H9 (cell line): ENCODE data around the gene CMSS1. TPM values are rescaled to one million over a fixed set of nuclear protein-coding genes. Genes with fewer than 3 reads are reported as not detected.

Experiments used
- DNase-seq: peaks from one replicate; pipeline ENCODE4 v3.0.0-alpha.2; 2017
- H2AFZ ChIP-seq: one replicate; pipeline ENCODE4 v1.6.1; 2013; ENCODE audit warnings: mild to moderate bottlenecking, low read length, control low read depth, moderate library complexity
- H2AK5ac ChIP-seq: 2 replicates; pipeline ENCODE4 v1.6.1; 2013; ENCODE audit warnings: low read length, control low read depth, mixed read lengths; ENCODE audit not compliant: insufficient read length
- H2BK120ac ChIP-seq: one replicate; pipeline ENCODE4 v1.6.1; 2013; ENCODE audit warnings: low read depth, mild to moderate bottlenecking, low read length, control low read depth, inconsistent platforms; ENCODE audit not compliant: poor library complexity, severe bottlenecking
- H2BK12ac ChIP-seq: 2 replicates; pipeline ENCODE4 v1.6.1; 2013; ENCODE audit warnings: low read length, control low read depth, mixed read lengths, low read depth; ENCODE audit not compliant: insufficient read length
- H2BK15ac ChIP-seq: 2 replicates; pipeline ENCODE4 v1.6.1; 2013; ENCODE audit warnings: low read depth, low read length, control low read depth
- H2BK20ac ChIP-seq: one replicate; pipeline ENCODE4 v1.6.1; 2013; ENCODE audit warnings: low read depth, mild to moderate bottlenecking, low read length, control low read depth, inconsistent platforms; ENCODE audit not compliant: poor library complexity, severe bottlenecking
- H2BK5ac ChIP-seq: 2 replicates; pipeline ENCODE4 v1.6.1; 2013; ENCODE audit warnings: low read length, control low read depth, mixed read lengths; ENCODE audit not compliant: insufficient read length
- H3K14ac ChIP-seq: 2 replicates; pipeline ENCODE4 v1.6.1; 2013; ENCODE audit warnings: low read length, control low read depth; ENCODE audit not compliant: insufficient read depth
- H3K18ac ChIP-seq: 2 replicates; pipeline ENCODE4 v1.6.1; 2013; ENCODE audit warnings: low read depth, mild to moderate bottlenecking, mixed read lengths, low read length, control low read depth; ENCODE audit not compliant: insufficient read length
- H3K23ac ChIP-seq: 2 replicates; pipeline ENCODE4 v1.6.1; 2013; ENCODE audit warnings: low read length, control low read depth, mixed read lengths, low read depth; ENCODE audit not compliant: insufficient read length
- H3K23me2 ChIP-seq: 2 replicates; pipeline ENCODE4 v1.6.1; 2013; ENCODE audit warnings: low read depth, mild to moderate bottlenecking, mixed read lengths, low read length, control low read depth; ENCODE audit not compliant: insufficient read length, poor library complexity, severe bottlenecking
- H3K27ac ChIP-seq: 2 replicates; pipeline ENCODE4 v1.5.1; 2013; ENCODE audit warnings: low read length, control low read depth, mixed read lengths, low read depth; ENCODE audit not compliant: insufficient read length
- H3K27me3 ChIP-seq: 2 replicates; pipeline ENCODE4 v1.6.1; 2013; ENCODE audit warnings: low read length, control low read depth, inconsistent platforms; ENCODE audit not compliant: insufficient read depth
- H3K4ac ChIP-seq: 2 replicates; pipeline ENCODE4 v1.6.1; 2013; ENCODE audit warnings: low read depth, mild to moderate bottlenecking, control low read depth, inconsistent platforms, low read length, moderate library complexity
- H3K4me1 ChIP-seq: 2 replicates; pipeline ENCODE4 v1.6.1; 2013; ENCODE audit warnings: low read length, control low read depth, inconsistent platforms; ENCODE audit not compliant: insufficient read depth
- H3K4me2 ChIP-seq: 2 replicates; pipeline ENCODE4 v1.6.1; 2013; ENCODE audit warnings: low read length, control low read depth, mixed read lengths; ENCODE audit not compliant: insufficient read length, insufficient read depth
- H3K56ac ChIP-seq: 2 replicates; pipeline ENCODE4 v1.6.1; 2013; ENCODE audit warnings: low read depth, mild to moderate bottlenecking, mixed read lengths, low read length, control low read depth; ENCODE audit not compliant: insufficient read length
- H3K79me1 ChIP-seq: 2 replicates; pipeline ENCODE4 v1.6.1; 2013; ENCODE audit warnings: low read depth, mild to moderate bottlenecking, moderate library complexity, low read length, control low read depth, inconsistent platforms; ENCODE audit not compliant: insufficient read depth, poor library complexity, severe bottlenecking
- H3K79me2 ChIP-seq: 2 replicates; pipeline ENCODE4 v1.6.1; 2013; ENCODE audit warnings: low read length, control low read depth, inconsistent platforms; ENCODE audit not compliant: insufficient read depth
- H3K9ac ChIP-seq: 2 replicates; pipeline ENCODE4 v1.6.1; 2013; ENCODE audit warnings: low read length, control low read depth, mixed read lengths; ENCODE audit not compliant: insufficient read length; ENCODE audit errors: extremely low read depth
- H3K9me3 ChIP-seq: one replicate; pipeline ENCODE4 v1.6.1; 2013; ENCODE audit warnings: low read depth, low read length, inconsistent platforms; ENCODE audit not compliant: control insufficient read depth
- H3T11ph ChIP-seq: one replicate; pipeline ENCODE4 v1.6.1; 2013; ENCODE audit warnings: mild to moderate bottlenecking, low read length, control low read depth, inconsistent platforms
- H4K20me1 ChIP-seq: one replicate; pipeline ENCODE4 v1.6.1; 2013; ENCODE audit not compliant: control insufficient read depth, insufficient read length, insufficient read depth
- H4K5ac ChIP-seq: 2 replicates; pipeline ENCODE4 v1.6.1; 2013; ENCODE audit warnings: low read depth, mild to moderate bottlenecking, mixed read lengths, low read length, control low read depth; ENCODE audit not compliant: insufficient read length
- H4K8ac ChIP-seq: replicated peaks from 2 replicates; pipeline ENCODE4 v1.6.1; 2013; ENCODE audit warnings: low read length, control low read depth, mixed read lengths, low read depth; ENCODE audit not compliant: insufficient read length
- H4K91ac ChIP-seq: 2 replicates; pipeline ENCODE4 v1.6.1; 2013; ENCODE audit warnings: low read depth, mild to moderate bottlenecking, moderate library complexity, mixed read lengths, low read length, control low read depth; ENCODE audit not compliant: insufficient read length
- H3K27ac Mint-ChIP-seq, 3 experiments: 2 replicates in 2 of 3; 3 replicates in 1 of 3; pipeline ENCODE4 v1.8.0; 2020 to 2021; ENCODE audit warnings: mixed read lengths in 3 of 3, mild to moderate bottlenecking in 1 of 3, moderate library complexity in 1 of 3
- H3K27me3 Mint-ChIP-seq: 2 replicates; pipeline ENCODE4 v1.8.0; 2021; ENCODE audit warnings: low read depth, mild to moderate bottlenecking, moderate library complexity, mixed read lengths
- H3K36me3 Mint-ChIP-seq, 3 experiments: 2 replicates in 2 of 3; 3 replicates in 1 of 3; pipeline ENCODE4 v1.8.0; 2020 to 2021; ENCODE audit warnings: low read depth in 3 of 3, mixed read lengths in 3 of 3; ENCODE audit not compliant: insufficient read depth in 1 of 3
- H3K4me1 Mint-ChIP-seq, 2 experiments: 2 replicates each; pipeline ENCODE4 v1.8.0; 2020; ENCODE audit warnings: mixed read lengths in 2 of 2
- H3K4me3 Mint-ChIP-seq, 2 experiments: 2 replicates in 1 of 2; 3 replicates in 1 of 2; pipeline ENCODE4 v1.8.0; 2020 to 2021; ENCODE audit warnings: mild to moderate bottlenecking in 2 of 2, mixed read lengths in 2 of 2, moderate library complexity in 1 of 2
- H3K9me3 Mint-ChIP-seq, 2 experiments: 2 replicates in 1 of 2; 3 replicates in 1 of 2; pipeline ENCODE4 v1.8.0; 2020; ENCODE audit warnings: mild to moderate bottlenecking in 2 of 2, mixed read lengths in 2 of 2, moderate library complexity in 1 of 2
- WGBS: extraction: QIAGEN DNeasy Blood & Tissue Kit; methylation state at CpG from one replicate; pipeline ENCODE4 v1.1.7; 2013; ENCODE audit warnings: missing lambda C conversion rate, low lambda C conversion rate, mixed read lengths; ENCODE audit not compliant: insufficient read length; ENCODE audit errors: extremely low coverage; 5-methylcytosine and 5-hydroxymethylcytosine counted together
- total RNA-seq: library from RNA; stranded (reverse); gene quantifications from 2 replicates; pipeline ENCODE4 v1.2.1, GENCODE V29; 2021
- TF ChIP-seq, protein P1 (sequence below): fragments of 200-600 bp; sonication (generic); conservative IDR thresholded peaks from 3 replicates; pipeline ENCODE4 v1.8.0; 2021; ENCODE audit warnings: antibody characterized with exemption, mild to moderate bottlenecking

The CMSS1 gene
- total RNA-seq, 1 experiment from 2014 or later, result 61.8 TPM

DNA sequence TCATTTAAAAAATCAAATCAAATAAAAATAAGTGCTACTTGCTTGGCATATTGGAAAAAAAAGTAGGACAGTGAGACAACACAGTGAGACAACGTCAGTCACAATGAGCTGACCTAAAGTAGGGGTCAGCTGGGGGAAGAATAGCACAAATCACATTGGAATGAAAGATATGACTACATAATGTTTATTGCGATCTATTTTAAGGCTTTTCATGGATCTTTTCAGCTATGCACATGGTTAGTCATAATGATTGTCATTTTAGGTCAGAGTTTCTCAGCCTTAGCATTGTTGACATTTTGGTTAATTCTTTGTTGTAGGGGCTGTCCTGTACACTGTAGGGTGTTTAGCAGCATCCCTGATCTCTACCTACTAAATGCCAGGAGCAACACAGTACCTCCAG, 44.5 kb downstream of the CMSS1 start:
- Mint-ChIP-seq H3K4me3 (no peak overlapping the region), H3K27me3 (peaks cover 15% of the 10 kb centered on the region), H3K27ac (no peak overlapping the region), H3K36me3 (peaks cover 6 to 9% (median 8%) of the 10 kb centered on the region in 3 experiments; a peak in 6 of 7 replicates), H3K4me1 (peaks cover 6 to 8% of the 10 kb centered on the region in 2 experiments; a peak in 3 of 4 replicates), H3K9me3 (peaks cover 0 to 3% of the 10 kb centered on the region in 2 experiments; a peak in 2 of 5 replicates)
- Histone ChIP-seq H3K4me2 (no peak overlapping the region), H4K20me1 (no peaks in the 10 kb centered on the region), H2BK15ac (no peak overlapping the region), H3K4ac (no peak overlapping the region), H2BK12ac (no peak overlapping the region), H2BK120ac (no peak overlapping the region), H2AFZ (no peak overlapping the region), H3K14ac (no peak overlapping the region), H4K91ac (no peak overlapping the region), H3K18ac (no peak overlapping the region), H4K8ac (no peak overlapping the region), H3T11ph (no peak overlapping the region), H2BK20ac (no peak overlapping the region), H3K27ac (no peak overlapping the region), H3K79me2 (no peaks in the 10 kb centered on the region), H2BK5ac (no peak overlapping the region), H4K5ac (no peak overlapping the region), H3K27me3 (no peaks in the 10 kb centered on the region), H3K9ac (no peak overlapping the region), H3K56ac (no peak overlapping the region), H3K23ac (no peak overlapping the region), H3K23me2 (no peaks in the 10 kb centered on the region), H2AK5ac (no peak overlapping the region), H3K4me1 (peaks cover 3% of the 10 kb centered on the region; the same call in 1 of the 2 replicates), H3K79me1 (no peaks in the 10 kb centered on the region), H3K9me3 (no peaks in the 10 kb centered on the region)
- WGBS, result no CpG with 5 or more reads among the region's 2 CpGs
- TF ChIP-seq, protein P1, sequence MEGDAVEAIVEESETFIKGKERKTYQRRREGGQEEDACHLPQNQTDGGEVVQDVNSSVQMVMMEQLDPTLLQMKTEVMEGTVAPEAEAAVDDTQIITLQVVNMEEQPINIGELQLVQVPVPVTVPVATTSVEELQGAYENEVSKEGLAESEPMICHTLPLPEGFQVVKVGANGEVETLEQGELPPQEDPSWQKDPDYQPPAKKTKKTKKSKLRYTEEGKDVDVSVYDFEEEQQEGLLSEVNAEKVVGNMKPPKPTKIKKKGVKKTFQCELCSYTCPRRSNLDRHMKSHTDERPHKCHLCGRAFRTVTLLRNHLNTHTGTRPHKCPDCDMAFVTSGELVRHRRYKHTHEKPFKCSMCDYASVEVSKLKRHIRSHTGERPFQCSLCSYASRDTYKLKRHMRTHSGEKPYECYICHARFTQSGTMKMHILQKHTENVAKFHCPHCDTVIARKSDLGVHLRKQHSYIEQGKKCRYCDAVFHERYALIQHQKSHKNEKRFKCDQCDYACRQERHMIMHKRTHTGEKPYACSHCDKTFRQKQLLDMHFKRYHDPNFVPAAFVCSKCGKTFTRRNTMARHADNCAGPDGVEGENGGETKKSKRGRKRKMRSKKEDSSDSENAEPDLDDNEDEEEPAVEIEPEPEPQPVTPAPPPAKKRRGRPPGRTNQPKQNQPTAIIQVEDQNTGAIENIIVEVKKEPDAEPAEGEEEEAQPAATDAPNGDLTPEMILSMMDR, result no peak
- DNase-seq, result no peak
